ENCODE results near the gene PRH1.

Gene PRH1

DNA sequence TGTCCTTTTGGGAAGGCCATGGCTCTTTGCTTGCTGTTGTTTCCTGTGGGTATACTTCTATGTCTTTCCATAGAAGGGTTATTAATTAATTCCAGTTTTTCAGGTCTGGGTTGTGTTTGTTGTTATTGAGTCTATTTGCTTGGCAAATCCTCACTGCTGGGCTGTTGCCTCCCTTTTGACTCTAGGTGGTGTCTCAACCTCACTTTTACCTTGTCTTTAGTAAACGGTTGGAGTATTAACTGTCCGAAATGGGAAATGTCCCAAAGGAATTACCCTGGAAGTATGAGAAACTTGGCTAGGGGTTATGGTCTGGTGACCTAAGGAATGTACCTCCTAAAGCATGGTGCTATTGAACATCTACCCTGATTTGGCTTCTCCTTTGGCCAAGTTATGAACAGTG is 16.7 kb downstream of the PRH1 start:
- TF ChIP-seq, protein P1, sequence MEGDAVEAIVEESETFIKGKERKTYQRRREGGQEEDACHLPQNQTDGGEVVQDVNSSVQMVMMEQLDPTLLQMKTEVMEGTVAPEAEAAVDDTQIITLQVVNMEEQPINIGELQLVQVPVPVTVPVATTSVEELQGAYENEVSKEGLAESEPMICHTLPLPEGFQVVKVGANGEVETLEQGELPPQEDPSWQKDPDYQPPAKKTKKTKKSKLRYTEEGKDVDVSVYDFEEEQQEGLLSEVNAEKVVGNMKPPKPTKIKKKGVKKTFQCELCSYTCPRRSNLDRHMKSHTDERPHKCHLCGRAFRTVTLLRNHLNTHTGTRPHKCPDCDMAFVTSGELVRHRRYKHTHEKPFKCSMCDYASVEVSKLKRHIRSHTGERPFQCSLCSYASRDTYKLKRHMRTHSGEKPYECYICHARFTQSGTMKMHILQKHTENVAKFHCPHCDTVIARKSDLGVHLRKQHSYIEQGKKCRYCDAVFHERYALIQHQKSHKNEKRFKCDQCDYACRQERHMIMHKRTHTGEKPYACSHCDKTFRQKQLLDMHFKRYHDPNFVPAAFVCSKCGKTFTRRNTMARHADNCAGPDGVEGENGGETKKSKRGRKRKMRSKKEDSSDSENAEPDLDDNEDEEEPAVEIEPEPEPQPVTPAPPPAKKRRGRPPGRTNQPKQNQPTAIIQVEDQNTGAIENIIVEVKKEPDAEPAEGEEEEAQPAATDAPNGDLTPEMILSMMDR (IDR thresholded peaks at IDR 0.05; ENCODE audit: low read depth, low read length), result peak; percentile 4
- DNase-seq (ENCODE audit: extremely low read depth, low read depth), result no peak

DNA sequence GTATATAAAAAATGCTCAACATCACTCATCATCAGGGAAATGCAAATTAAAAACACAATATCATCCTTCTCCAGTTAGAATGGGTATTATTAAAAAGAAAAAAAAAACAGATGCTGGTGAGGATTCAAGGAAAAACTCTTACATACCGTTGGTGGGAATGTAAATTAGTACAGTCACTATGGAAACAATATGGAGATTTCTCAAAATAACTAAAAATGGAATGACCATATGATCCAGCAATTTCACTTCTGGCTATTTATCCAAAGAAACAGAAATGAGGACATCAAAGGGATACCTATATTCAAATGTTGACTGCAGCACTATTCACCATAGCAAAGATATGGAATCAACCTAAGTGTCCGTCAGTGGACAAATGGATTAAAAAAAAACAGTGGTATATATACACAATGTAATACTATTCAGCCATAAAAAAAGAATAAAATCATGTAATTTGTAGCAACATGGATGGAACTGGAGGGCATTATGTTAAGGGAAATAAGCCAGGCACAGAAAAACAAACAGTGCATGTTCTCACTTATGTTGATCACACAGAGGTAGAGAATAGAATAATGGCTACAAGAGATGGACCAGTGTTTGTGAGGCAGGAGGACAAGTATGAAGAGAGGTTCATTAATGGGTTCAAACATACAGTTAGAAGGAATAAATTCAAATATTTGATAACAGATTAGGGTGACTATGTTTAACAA is 20.4 kb downstream of the PRH1 start:
- TF ChIP-seq, protein P1 (IDR thresholded peaks at IDR 0.05; ENCODE audit: low read depth, low read length), result no peak
- DNase-seq (ENCODE audit: extremely low read depth, low read depth), result no peak

DNA sequence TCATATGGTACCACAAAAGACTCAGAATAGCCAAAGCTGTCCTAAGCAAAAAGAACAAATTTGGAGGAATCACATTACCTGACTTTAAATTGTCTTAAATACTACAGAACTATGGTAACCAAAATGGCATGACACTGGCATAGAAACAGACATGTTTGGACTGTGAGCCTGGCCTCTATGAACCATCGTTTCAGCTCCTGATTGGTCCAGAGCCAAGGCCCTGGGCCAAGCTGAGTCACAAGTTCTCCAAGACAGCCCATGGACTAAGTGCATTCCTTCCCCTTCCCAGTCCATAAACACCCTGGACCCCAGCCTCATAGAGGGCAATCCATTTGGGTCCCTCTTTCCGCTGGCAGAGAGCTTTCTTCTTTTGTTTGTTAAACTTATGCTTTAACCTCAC is 22.7 kb downstream of the PRH1 start:
- TF ChIP-seq, protein P1 (IDR thresholded peaks at IDR 0.05; ENCODE audit: low read depth, low read length), result no peak

DNA sequence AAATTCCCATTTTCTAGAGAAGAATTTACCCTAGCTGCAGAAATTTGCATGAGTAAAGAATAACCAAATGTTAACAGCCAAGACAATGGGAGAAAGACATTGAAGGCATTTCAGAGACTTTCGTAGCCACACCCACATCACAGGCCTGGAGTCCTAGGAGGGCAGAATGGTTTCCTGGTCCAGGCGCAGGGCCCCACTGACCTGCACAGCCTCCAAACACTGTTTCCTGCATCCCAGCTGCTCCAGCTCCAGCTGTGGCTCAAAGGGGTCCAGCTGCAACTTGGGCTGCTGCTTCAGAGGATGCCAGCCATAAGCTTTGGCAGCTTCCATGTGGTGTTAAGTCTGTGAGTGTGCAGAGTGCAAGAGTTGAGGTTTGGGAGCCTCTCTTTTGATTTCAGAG is 28.2 kb downstream of the PRH1 start:
- TF ChIP-seq, protein P1 (IDR thresholded peaks at IDR 0.05; ENCODE audit: low read depth, low read length), result no peak
- no peak for DNase-seq (ENCODE audit: extremely low read depth, low read depth)

More for the DNA sequence above, 22.7 kb downstream of the PRH1 start:
- DNase-seq (ENCODE audit: extremely low read depth, low read depth), result no peak

DNA sequence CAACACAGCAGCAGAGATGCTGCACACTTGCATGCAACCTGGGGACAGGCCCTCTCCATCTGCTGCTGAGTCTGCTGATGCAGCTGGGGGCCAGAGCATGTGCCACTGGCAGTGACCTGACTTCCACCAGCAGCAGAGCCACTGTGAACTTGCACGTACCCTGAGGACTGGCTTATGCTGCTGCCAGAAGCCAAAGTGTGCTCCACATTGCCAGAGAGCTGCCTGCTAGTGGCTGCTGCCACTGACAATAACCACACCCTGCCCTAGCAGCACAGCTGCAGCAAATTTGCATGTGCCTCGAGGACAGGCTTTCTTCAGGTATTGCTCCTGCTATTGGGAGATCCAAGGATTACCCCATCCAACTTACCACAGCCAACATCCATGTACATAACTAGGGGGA is 30.3 kb downstream of the PRH1 start:
- no peak for DNase-seq (ENCODE audit: extremely low read depth, low read depth)
- TF ChIP-seq, protein P1 (IDR thresholded peaks at IDR 0.05; ENCODE audit: low read depth, low read length), result no peak

DNA sequence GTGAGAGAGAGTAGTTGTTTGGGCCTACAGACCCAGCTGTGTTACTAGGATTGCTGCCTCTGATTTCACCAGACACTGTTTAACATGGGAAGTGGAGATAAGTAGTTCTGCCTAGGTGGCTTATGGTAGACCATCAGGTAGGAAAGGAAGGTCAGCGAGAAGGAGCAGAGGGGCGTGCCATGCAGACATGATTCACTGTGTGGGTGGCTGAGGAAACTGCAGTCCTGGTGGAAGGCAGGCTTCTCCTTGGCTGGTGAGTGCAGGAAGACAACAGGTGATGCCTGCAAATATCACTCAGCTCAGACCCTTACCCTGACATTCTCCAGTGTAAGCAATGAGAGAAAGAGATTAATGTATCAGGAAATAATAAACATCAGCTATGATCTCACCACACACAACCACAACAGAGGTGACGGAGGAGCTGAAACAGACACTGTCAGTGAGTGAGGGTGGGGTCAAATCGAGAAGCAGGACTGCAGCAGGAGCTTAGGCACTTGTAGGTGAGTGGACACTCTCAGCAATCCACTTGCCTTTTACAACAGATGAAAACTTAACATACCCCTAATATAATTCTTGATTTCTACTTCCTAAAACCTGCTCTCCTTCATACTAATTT is 32.7 kb downstream of the PRH1 start:
- TF ChIP-seq, protein P1 (IDR thresholded peaks at IDR 0.05; ENCODE audit: low read depth, low read length), result no peak
- DNase-seq (ENCODE audit: extremely low read depth, low read depth), result no peak

DNA sequence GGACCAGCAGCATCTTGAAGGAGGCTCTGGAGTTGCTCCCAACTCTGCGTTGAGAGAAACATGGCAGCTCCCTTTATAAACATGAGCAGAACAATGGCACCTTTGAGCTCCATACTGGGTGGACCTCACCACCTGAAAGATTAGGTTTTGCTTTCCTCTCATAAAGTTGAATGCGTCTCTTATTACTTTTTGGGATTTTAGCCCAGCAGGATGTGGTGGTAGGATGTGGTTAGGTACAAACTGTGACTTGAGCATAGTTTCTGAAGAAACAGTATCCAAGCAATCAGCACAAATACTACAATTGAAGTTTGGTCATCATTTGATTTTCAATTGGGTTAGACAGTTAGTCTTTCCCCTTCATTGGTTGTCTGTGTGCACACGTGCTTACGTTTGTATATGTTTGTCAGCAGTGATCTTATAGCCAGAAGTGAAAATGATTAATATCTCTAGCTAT is 34.6 kb downstream of the PRH1 start, which contains the start of gene PRR4:
Gene PRR4 (minus strand): TSS at position 51 of the 454 bp plus-strand sequence. CDS start 38 bp downstream, at position 13.
- no peak for DNase-seq (ENCODE audit: extremely low read depth, low read depth)
- TF ChIP-seq, protein P1 (IDR thresholded peaks at IDR 0.05; ENCODE audit: low read depth, low read length), result no peak

All from AG09319 (cell line).